ENCODE results near the gene NRXN3. TPM values are rescaled to one million over a fixed set of nuclear protein-coding genes. Genes with fewer than 3 reads are reported as not detected.
A peak's percentile ranks its signal among the peaks of the same experiment; 100 is the strongest.

Gene NRXN3
- total RNA-seq, 1 experiment from 2014 or later, result not detected

- peak overlapping the region; percentile 98 for H3K27ac Mint-ChIP-seq (ENCODE audit: unreplicated experiment)
- intact Hi-C loops (cut with micrococcal nuclease; ENCODE audit: unreplicated experiment), result no loop called here
- H3K9me3 Mint-ChIP-seq (ENCODE audit: low read depth, unreplicated experiment), result no peaks in the 10 kb centered on the region
These were observed 594.5 kb downstream of the NRXN3 start for GRCh38 chr14:78764645-78765044.

GRCh38 chr14:78767436-78767835 is 597.3 kb downstream of the NRXN3 start:
- TF ChIP-seq CTCF (IDR thresholded peaks at IDR 0.05; ENCODE audit: unreplicated experiment), result no peak
- H3K9me3 Mint-ChIP-seq (ENCODE audit: low read depth, unreplicated experiment), result no peaks in the 10 kb centered on the region
- BruUV-seq (replicated peaks), result no TSS peak
- no peak overlapping the region for H3K4me3 Mint-ChIP-seq (ENCODE audit: low read depth, unreplicated experiment)
- H3K36me3 Mint-ChIP-seq (ENCODE audit: insufficient read depth, unreplicated experiment), result peaks cover 6% of the 10 kb centered on the region
- DNase-seq, result no peak
- intact Hi-C loops (cut with micrococcal nuclease; ENCODE audit: unreplicated experiment), result no loop called here
- H3K27me3 Mint-ChIP-seq (ENCODE audit: unreplicated experiment), result no peaks in the 10 kb centered on the region
- no peak overlapping the region for H3K27ac Mint-ChIP-seq (ENCODE audit: unreplicated experiment)
- CTCF ChIA-PET, result interaction anchor here (0.7 kb wide), 1 partner anchor 1131 kb away, joined by 4 read pairs; no protein-coding TSS in a partner anchor
- H3K4me1 Mint-ChIP-seq (ENCODE audit: low read depth, unreplicated experiment), result peaks cover 24% of the 10 kb centered on the region

More at GRCh38 chr14:78764645-78765044, 594.5 kb downstream of the NRXN3 start:
- Mint-ChIP-seq H3K36me3 (ENCODE audit: insufficient read depth, unreplicated experiment) (peaks cover 6% of the 10 kb centered on the region), H3K4me3 (ENCODE audit: low read depth, unreplicated experiment) (peak overlapping the region; percentile 56), H3K4me1 (ENCODE audit: low read depth, unreplicated experiment) (peaks cover 44% of the 10 kb centered on the region), H3K27me3 (ENCODE audit: unreplicated experiment) (no peaks in the 10 kb centered on the region)
- CTCF ChIA-PET, result interaction anchor here (0.5 to 1.2 kb wide), 2 partner anchors 12 to 981 kb away, joined by 3 to 6 read pairs; no protein-coding TSS in a partner anchor
- no TSS peak for BruUV-seq (replicated peaks)
- TF ChIP-seq CTCF (IDR thresholded peaks at IDR 0.05; ENCODE audit: unreplicated experiment), result no peak
- peak; percentile 21 for DNase-seq

GRCh38 chr14:78782551-78782950 is 612.4 kb downstream of the NRXN3 start:
- TF ChIP-seq CTCF (IDR thresholded peaks at IDR 0.05; ENCODE audit: unreplicated experiment), result no peak
- no TSS peak for BruUV-seq (replicated peaks)
- no peak overlapping the region for H3K27ac Mint-ChIP-seq (ENCODE audit: unreplicated experiment)
- CTCF ChIA-PET, result no interaction called here
- DNase-seq, result no peak
- H3K4me3 Mint-ChIP-seq (ENCODE audit: low read depth, unreplicated experiment), result no peak overlapping the region
- intact Hi-C loops (cut with micrococcal nuclease; ENCODE audit: unreplicated experiment), result no loop called here
- H3K4me1 Mint-ChIP-seq (ENCODE audit: low read depth, unreplicated experiment), result peaks cover 12% of the 10 kb centered on the region
- peaks cover 2% of the 10 kb centered on the region for H3K9me3 Mint-ChIP-seq (ENCODE audit: low read depth, unreplicated experiment)
- H3K27me3 Mint-ChIP-seq (ENCODE audit: unreplicated experiment), result no peaks in the 10 kb centered on the region
- no peaks in the 10 kb centered on the region for H3K36me3 Mint-ChIP-seq (ENCODE audit: insufficient read depth, unreplicated experiment)

- no peak for DNase-seq
- no peak for TF ChIP-seq CTCF (IDR thresholded peaks at IDR 0.05; ENCODE audit: unreplicated experiment)
- no peak overlapping the region for H3K4me3 Mint-ChIP-seq (ENCODE audit: low read depth, unreplicated experiment)
- no peaks in the 10 kb centered on the region for H3K27me3 Mint-ChIP-seq (ENCODE audit: unreplicated experiment)
- peaks cover 12% of the 10 kb centered on the region for H3K4me1 Mint-ChIP-seq (ENCODE audit: low read depth, unreplicated experiment)
- CTCF ChIA-PET, result interaction anchor here (0.6 kb wide), 1 partner anchor 252 kb away, joined by 6 read pairs; no protein-coding TSS in a partner anchor
- intact Hi-C loops (cut with micrococcal nuclease; ENCODE audit: unreplicated experiment), result no loop called here
- peaks cover 2% of the 10 kb centered on the region for H3K9me3 Mint-ChIP-seq (ENCODE audit: low read depth, unreplicated experiment)
- H3K36me3 Mint-ChIP-seq (ENCODE audit: insufficient read depth, unreplicated experiment), result no peaks in the 10 kb centered on the region
- no peak overlapping the region for H3K27ac Mint-ChIP-seq (ENCODE audit: unreplicated experiment)
- no TSS peak for BruUV-seq (replicated peaks)
These were observed 615.1 kb downstream of the NRXN3 start for GRCh38 chr14:78785265-78785664.
